ENCODE data around the gene CMTM8.
A peak's percentile ranks its signal among the peaks of the same experiment; 100 is the strongest.

The CMTM8 gene

DNA sequence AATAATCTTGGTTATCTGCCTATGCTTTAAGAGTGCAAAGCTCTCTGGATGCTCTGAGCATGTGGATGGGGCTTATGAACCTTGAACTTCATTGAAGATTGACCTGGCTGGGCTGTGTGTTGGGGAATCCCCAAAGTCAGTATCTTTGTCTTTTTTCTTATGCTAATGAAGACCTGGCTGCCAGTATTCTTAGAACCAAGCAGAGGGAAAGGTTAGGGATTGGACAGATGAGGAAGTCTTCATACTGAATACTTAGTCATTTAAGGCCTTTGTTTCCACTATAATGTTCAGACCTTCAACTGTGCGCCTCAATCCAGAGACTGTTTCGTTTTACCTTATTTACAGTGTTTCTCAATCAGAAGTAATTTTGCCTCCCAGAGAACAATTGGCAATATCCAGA, 110.7 kb downstream of the CMTM8 start:
- WGBS (ENCODE audit: extremely low coverage, insufficient coverage, insufficient read length), result no CpG with 5 or more reads among the region's 2 CpGs
- no peak overlapping the region for H2BK5ac ChIP-seq (ENCODE audit: low read depth, low read length, poor library complexity)
- no peak overlapping the region for H3K27ac ChIP-seq (ENCODE audit: low read depth, low read length)
- no peak overlapping the region for H2BK120ac ChIP-seq (ENCODE audit: insufficient read depth, low read length, poor library complexity)
- H3K9ac ChIP-seq (ENCODE audit: low read length), result no peak overlapping the region
- no peak overlapping the region for H3K23ac ChIP-seq (ENCODE audit: low read length)
- no peaks in the 10 kb centered on the region for H3K79me2 ChIP-seq (ENCODE audit: control insufficient read depth, insufficient read depth, low read length, poor library complexity)
- no peaks in the 10 kb centered on the region for H3K9me3 ChIP-seq (ENCODE audit: insufficient read depth, low read depth, low read length)
- no peaks in the 10 kb centered on the region for H3K36me3 ChIP-seq (ENCODE audit: control insufficient read depth in 1 of 2, insufficient read depth in 2 of 2, low read length in 2 of 2)
- H3K4me2 ChIP-seq (ENCODE audit: low read length), result no peak overlapping the region
- no peak overlapping the region for H3K14ac ChIP-seq (ENCODE audit: low read length)
- peaks cover 2 to 3% of the 10 kb centered on the region in 2 experiments for H3K4me1 ChIP-seq (ENCODE audit: control insufficient read depth in 1 of 2, insufficient read depth in 2 of 2, low read length in 2 of 2)
- no peak overlapping the region for H3K4me3 ChIP-seq (ENCODE audit: low read depth, low read length)
- no peak overlapping the region for H2AK5ac ChIP-seq (ENCODE audit: low read length)
- no peak overlapping the region for H2AFZ ChIP-seq (ENCODE audit: insufficient read depth, low read length, poor library complexity)
- H2BK12ac ChIP-seq (ENCODE audit: low read length), result no peak overlapping the region
- no peak for DNase-seq
- no peak overlapping the region for H4K91ac ChIP-seq (ENCODE audit: low read depth, low read length)
- H4K8ac ChIP-seq (ENCODE audit: low read depth, low read length), result no peak overlapping the region
- no peak overlapping the region for H3K4ac ChIP-seq (ENCODE audit: low read depth, low read length)
- H3K27me3 ChIP-seq (ENCODE audit: insufficient read depth, low read length), result no peaks in the 10 kb centered on the region
- H4K12ac ChIP-seq (ENCODE audit: low read depth, low read length), result no peak overlapping the region
- H3K79me1 ChIP-seq (ENCODE audit: low read length), result no peaks in the 10 kb centered on the region
- H3K18ac ChIP-seq (ENCODE audit: low read length), result no peak overlapping the region

GRCh38 chr3:32352563-32352962, 114.1 kb downstream of the CMTM8 start:
- H2BK5ac ChIP-seq (ENCODE audit: low read depth, low read length, poor library complexity), result no peak overlapping the region
- no peak overlapping the region for H4K8ac ChIP-seq (ENCODE audit: low read depth, low read length)
- H4K91ac ChIP-seq (ENCODE audit: low read depth, low read length), result no peak overlapping the region
- no peaks in the 10 kb centered on the region for H3K79me1 ChIP-seq (ENCODE audit: low read length)
- no peaks in the 10 kb centered on the region for H3K79me2 ChIP-seq (ENCODE audit: control insufficient read depth, insufficient read depth, low read length, poor library complexity)
- no peak overlapping the region for H3K4me3 ChIP-seq (ENCODE audit: low read depth, low read length)
- no peak for DNase-seq
- H2BK12ac ChIP-seq (ENCODE audit: low read length), result no peak overlapping the region
- H3K27ac ChIP-seq (ENCODE audit: low read depth, low read length), result no peak overlapping the region
- H3K18ac ChIP-seq (ENCODE audit: low read length), result no peak overlapping the region
- H3K27me3 ChIP-seq (ENCODE audit: insufficient read depth, low read length), result no peaks in the 10 kb centered on the region
- H3K36me3 ChIP-seq (ENCODE audit: control insufficient read depth in 1 of 2, insufficient read depth in 2 of 2, low read length in 2 of 2), result no peaks in the 10 kb centered on the region
- no peak overlapping the region for H3K4me2 ChIP-seq (ENCODE audit: low read length)
- no peak overlapping the region for H4K12ac ChIP-seq (ENCODE audit: low read depth, low read length)
- no peak overlapping the region for H2AFZ ChIP-seq (ENCODE audit: insufficient read depth, low read length, poor library complexity)
- H3K23ac ChIP-seq (ENCODE audit: low read length), result no peak overlapping the region
- no peak overlapping the region for H2BK120ac ChIP-seq (ENCODE audit: insufficient read depth, low read length, poor library complexity)
- H3K4ac ChIP-seq (ENCODE audit: low read depth, low read length), result no peak overlapping the region
- H3K14ac ChIP-seq (ENCODE audit: low read length), result no peak overlapping the region
- H3K9me3 ChIP-seq (ENCODE audit: insufficient read depth, low read depth, low read length), result no peaks in the 10 kb centered on the region
- H2AK5ac ChIP-seq (ENCODE audit: low read length), result no peak overlapping the region
- H3K9ac ChIP-seq (ENCODE audit: low read length), result no peak overlapping the region
- peaks cover 5 to 14% of the 10 kb centered on the region in 2 experiments for H3K4me1 ChIP-seq (ENCODE audit: control insufficient read depth in 1 of 2, insufficient read depth in 2 of 2, low read length in 2 of 2)

DNA sequence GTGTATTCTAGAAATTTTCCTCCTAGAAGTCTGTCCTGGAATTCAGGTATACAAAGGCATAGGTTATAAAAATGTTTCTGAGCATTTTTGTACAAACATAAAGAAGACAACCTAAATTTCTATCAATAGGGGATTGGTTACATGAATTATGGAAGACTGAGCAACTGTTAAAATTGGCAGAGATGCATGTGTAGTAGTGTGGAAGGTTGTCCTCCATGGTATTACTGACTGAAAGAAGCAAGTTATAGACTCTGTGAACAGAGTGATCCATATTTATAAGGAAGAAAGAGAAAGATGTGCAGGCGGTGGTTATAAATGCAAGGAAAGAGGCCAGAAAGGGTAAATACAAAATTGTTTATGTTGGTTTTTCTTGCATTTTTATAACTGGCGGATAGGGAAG, 114.9 kb downstream of the CMTM8 start:
- H3K27ac ChIP-seq (ENCODE audit: low read depth, low read length), result no peak overlapping the region
- no peak overlapping the region for H2AK5ac ChIP-seq (ENCODE audit: low read length)
- H3K9ac ChIP-seq (ENCODE audit: low read length), result no peak overlapping the region
- no CpG with 5 or more reads among the region's 2 CpGs for WGBS (ENCODE audit: extremely low coverage, insufficient coverage, insufficient read length)
- peaks cover 5 to 14% of the 10 kb centered on the region in 2 experiments for H3K4me1 ChIP-seq (ENCODE audit: control insufficient read depth in 1 of 2, insufficient read depth in 2 of 2, low read length in 2 of 2)
- no peak overlapping the region for H4K91ac ChIP-seq (ENCODE audit: low read depth, low read length)
- DNase-seq, result no peak
- no peak overlapping the region for H3K23ac ChIP-seq (ENCODE audit: low read length)
- H2BK12ac ChIP-seq (ENCODE audit: low read length), result no peak overlapping the region
- no peak overlapping the region for H2BK5ac ChIP-seq (ENCODE audit: low read depth, low read length, poor library complexity)
- no peak overlapping the region for H3K4me2 ChIP-seq (ENCODE audit: low read length)
- no peaks in the 10 kb centered on the region for H3K79me2 ChIP-seq (ENCODE audit: control insufficient read depth, insufficient read depth, low read length, poor library complexity)
- no peaks in the 10 kb centered on the region for H3K79me1 ChIP-seq (ENCODE audit: low read length)
- H2BK120ac ChIP-seq (ENCODE audit: insufficient read depth, low read length, poor library complexity), result no peak overlapping the region
- no peak overlapping the region for H3K4me3 ChIP-seq (ENCODE audit: low read depth, low read length)
- H3K36me3 ChIP-seq (ENCODE audit: control insufficient read depth in 1 of 2, insufficient read depth in 2 of 2, low read length in 2 of 2), result no peaks in the 10 kb centered on the region
- no peak overlapping the region for H3K14ac ChIP-seq (ENCODE audit: low read length)
- no peaks in the 10 kb centered on the region for H3K27me3 ChIP-seq (ENCODE audit: insufficient read depth, low read length)
- H3K18ac ChIP-seq (ENCODE audit: low read length), result no peak overlapping the region
- H4K8ac ChIP-seq (ENCODE audit: low read depth, low read length), result no peak overlapping the region
- H2AFZ ChIP-seq (ENCODE audit: insufficient read depth, low read length, poor library complexity), result no peak overlapping the region
- no peaks in the 10 kb centered on the region for H3K9me3 ChIP-seq (ENCODE audit: insufficient read depth, low read depth, low read length)
- H4K12ac ChIP-seq (ENCODE audit: low read depth, low read length), result no peak overlapping the region
- no peak overlapping the region for H3K4ac ChIP-seq (ENCODE audit: low read depth, low read length)

- no peak overlapping the region for H4K12ac ChIP-seq (ENCODE audit: low read depth, low read length)
- peaks cover 5 to 14% of the 10 kb centered on the region in 2 experiments for H3K4me1 ChIP-seq (ENCODE audit: control insufficient read depth in 1 of 2, insufficient read depth in 2 of 2, low read length in 2 of 2)
- no CpG with 5 or more reads among the region's 8 CpGs for WGBS (ENCODE audit: extremely low coverage, insufficient coverage, insufficient read length)
- no peak overlapping the region for H2BK5ac ChIP-seq (ENCODE audit: low read depth, low read length, poor library complexity)
- no peaks in the 10 kb centered on the region for H3K79me1 ChIP-seq (ENCODE audit: low read length)
- H2AK5ac ChIP-seq (ENCODE audit: low read length), result no peak overlapping the region
- no peak overlapping the region for H2AFZ ChIP-seq (ENCODE audit: insufficient read depth, low read length, poor library complexity)
- no peak overlapping the region for H3K14ac ChIP-seq (ENCODE audit: low read length)
- no peaks in the 10 kb centered on the region for H3K9me3 ChIP-seq (ENCODE audit: insufficient read depth, low read depth, low read length)
- no peak overlapping the region for H3K18ac ChIP-seq (ENCODE audit: low read length)
- H4K91ac ChIP-seq (ENCODE audit: low read depth, low read length), result no peak overlapping the region
- H3K9ac ChIP-seq (ENCODE audit: low read length), result no peak overlapping the region
- no peak overlapping the region for H3K4ac ChIP-seq (ENCODE audit: low read depth, low read length)
- H3K4me2 ChIP-seq (ENCODE audit: low read length), result peak overlapping the region; percentile 43
- H3K23ac ChIP-seq (ENCODE audit: low read length), result no peak overlapping the region
- H3K27me3 ChIP-seq (ENCODE audit: insufficient read depth, low read length), result no peaks in the 10 kb centered on the region
- DNase-seq, result peak; percentile 3 to 53
- H4K8ac ChIP-seq (ENCODE audit: low read depth, low read length), result no peak overlapping the region
- H3K4me3 ChIP-seq (ENCODE audit: low read depth, low read length), result no peak overlapping the region
- H2BK120ac ChIP-seq (ENCODE audit: insufficient read depth, low read length, poor library complexity), result no peak overlapping the region
- no peak overlapping the region for H2BK12ac ChIP-seq (ENCODE audit: low read length)
- H3K79me2 ChIP-seq (ENCODE audit: control insufficient read depth, insufficient read depth, low read length, poor library complexity), result no peaks in the 10 kb centered on the region
- H3K27ac ChIP-seq (ENCODE audit: low read depth, low read length), result peak overlapping the region; percentile 76
- H3K36me3 ChIP-seq (ENCODE audit: control insufficient read depth in 1 of 2, insufficient read depth in 2 of 2, low read length in 2 of 2), result no peaks in the 10 kb centered on the region
These were observed 115.9 kb downstream of the CMTM8 start for GRCh38 chr3:32354362-32354778.

Data from trophoblast cell (in vitro differentiated cells and primary cell).